Uterus (tissue), 4 donors: ENCODE data around the gene GMDS. TPM values are rescaled to one million over a fixed set of nuclear protein-coding genes. Genes with fewer than 3 reads are reported as not detected.

Source experiments
- DNase-seq, 2 donors: peaks; one replicate each; pipeline ENCODE4 v3.0.0-alpha.2; 2019 to 2020
- H3K27ac ChIP-seq, 2 donors: fragments of 200-600 bp; sonication (generic); 1 replicate in 1 of 2; 2 replicates in 1 of 2; pipeline ENCODE4 v1.5.1; 2016 to 2018
- H3K27me3 ChIP-seq, 2 donors: fragments of 200-600 bp; sonication (generic); one replicate each; pipeline ENCODE4 v1.5.1; 2018 to 2019; ENCODE audit warnings: control low read depth in 1 of 2
- H3K36me3 ChIP-seq, 2 donors: fragments of 200-600 bp; sonication (generic); one replicate each; pipeline ENCODE4 v1.5.1; 2019; ENCODE audit warnings: control low read depth in 1 of 2
- H3K4me1 ChIP-seq, 2 donors: fragments of 200-600 bp; sonication (generic); one replicate each; pipeline ENCODE4 v1.5.1; 2018 to 2019; ENCODE audit warnings: control low read depth in 1 of 2
- H3K4me3 ChIP-seq, 2 donors: fragments of 200-600 bp; sonication (generic); 1 replicate in 1 of 2; 2 replicates in 1 of 2; pipeline ENCODE4 v1.5.1; 2018 to 2019; ENCODE audit warnings: mild to moderate bottlenecking in 1 of 2
- H3K9me3 ChIP-seq, 2 donors: fragments of 200-600 bp; sonication (generic); one replicate each; pipeline ENCODE4 v1.5.1; 2019; ENCODE audit warnings: control low read depth in 1 of 2
- CTCF ChIP-seq, 4 experiments: fragments of 200-600 bp in 2 of 4; fragments of 450-650 bp in 2 of 4; sonication (generic) in 2 of 4; IDR thresholded peaks; one replicate each; pipeline ENCODE4 v1.5.1; 2016 to 2019; ENCODE audit warnings: antibody characterized with exemption in 4 of 4, mild to moderate bottlenecking in 2 of 4, moderate library complexity in 1 of 4
- POLR2A ChIP-seq, 2 donors: fragments of 450-650 bp; IDR thresholded peaks; one replicate each; pipeline ENCODE4 v1.6.1; 2016; ENCODE audit warnings: antibody characterized with exemption in 2 of 2, mild to moderate bottlenecking in 1 of 2, moderate library complexity in 1 of 2
- intact Hi-C: fragments of 100-400 bp; cut with DNase I; formaldehyde crosslinking; loops from one replicate; pipeline ENCODE4 v1.15.1; 2023; ENCODE audit warnings: low total_unique reads
- total RNA-seq, 4 donors: library from RNA; depleted of rRNA in 3 of 4; stranded (reverse); fragments of >200 nt in 3 of 4; gene quantifications; one replicate each; pipeline versions ENCODE4 v1.1.0 to v1.2.4, GENCODE V29; 2014 to 2023
- donor health status: DM: yes; HTN: yes; CAD: no.

GMDS gene
- total RNA-seq, 4 donors from 2014 or later = 5.3 to 17.4 (median 12.9) TPM

GRCh38 chr6:1613688-1614447 lies 631.5 kb downstream of the GMDS start:
- H3K27ac ChIP-seq = peak overlapping the region; percentile 29 to 89
- TF ChIP-seq POLR2A (IDR thresholded peaks at IDR 0.05) (no peak), CTCF (IDR thresholded peaks at IDR 0.05) (no peak)
- H3K4me1 ChIP-seq = peaks cover 0 to 11% of the 10 kb centered on the region in 2 donors
- intact Hi-C loops = no loop called here
- H3K9me3 ChIP-seq = no peaks in the 10 kb centered on the region
- no peaks in the 10 kb centered on the region for H3K36me3 ChIP-seq
- peak overlapping the region; percentile 9 to 12 for H3K4me3 ChIP-seq
- DNase-seq = no peak
- peaks cover 24 to 36% of the 10 kb centered on the region in 2 donors for H3K27me3 ChIP-seq

- peaks cover 0 to 11% of the 10 kb centered on the region in 2 donors for H3K4me1 ChIP-seq
- TF ChIP-seq CTCF (IDR thresholded peaks at IDR 0.05) (no peak), POLR2A (IDR thresholded peaks at IDR 0.05) (no peak)
- no peaks in the 10 kb centered on the region for H3K9me3 ChIP-seq
- H3K27ac ChIP-seq = peak overlapping the region in 1 of 2 donors; percentile 89
- intact Hi-C loops = no loop called here
- no peaks in the 10 kb centered on the region for H3K36me3 ChIP-seq
- H3K4me3 ChIP-seq = peak overlapping the region in 1 of 2 donors; percentile 9
- peaks cover 24 to 39% of the 10 kb centered on the region in 2 donors for H3K27me3 ChIP-seq
- DNase-seq = no peak
Observed at GRCh38 chr6:1613346-1613687, 632.1 kb downstream of the GMDS start.

GRCh38 chr6:1612974-1613306 lies 632.5 kb downstream of the GMDS start:
- Histone ChIP-seq H3K4me1 (peaks cover 0 to 11% of the 10 kb centered on the region in 2 donors), H3K27me3 (peaks cover 25 to 42% of the 10 kb centered on the region in 2 donors)

GRCh38 chr6:1612299-1612973 lies 633.0 kb downstream of the GMDS start:
- Histone ChIP-seq H3K4me1 (peaks cover 0 to 11% of the 10 kb centered on the region in 2 donors), H3K4me3 (peak overlapping the region; percentile 7 to 67), H3K27ac (peak overlapping the region; percentile 11 to 89), H3K27me3 (peaks cover 30 to 47% of the 10 kb centered on the region in 2 donors), H3K9me3 (no peaks in the 10 kb centered on the region), H3K36me3 (no peaks in the 10 kb centered on the region)
- DNase-seq = no peak
- TF ChIP-seq POLR2A (IDR thresholded peaks at IDR 0.05) (no peak), CTCF (IDR thresholded peaks at IDR 0.05) (no peak)
- intact Hi-C loops = no loop called here

More at GRCh38 chr6:1612974-1613306, 632.5 kb downstream of the GMDS start:
- intact Hi-C loops = no loop called here
- TF ChIP-seq POLR2A (IDR thresholded peaks at IDR 0.05) (no peak), CTCF (IDR thresholded peaks at IDR 0.05) (no peak)
- H3K4me3 ChIP-seq = peak overlapping the region in 1 of 2 donors; percentile 7
- H3K36me3 ChIP-seq = no peaks in the 10 kb centered on the region
- H3K27ac ChIP-seq = peak overlapping the region in 1 of 2 donors; percentile 89
- DNase-seq = no peak
- H3K9me3 ChIP-seq = no peaks in the 10 kb centered on the region
